Vagina (tissue), 2 donors: ENCODE results near the gene CDH1.

ENCODE experiments used
- POLR2A ChIP-seq, 2 donors: fragments of 450-650 bp; IDR thresholded peaks; one replicate each; pipeline ENCODE4 v1.6.1; 2017; ENCODE audit warnings: antibody characterized with exemption in 2 of 2, mild to moderate bottlenecking in 2 of 2, moderate library complexity in 2 of 2
- POLR2AphosphoS5 ChIP-seq, 2 donors: sonication (generic); formaldehyde crosslinking; IDR thresholded peaks; one replicate each; pipeline ENCODE4 v1.9.0; 2017; ENCODE audit warnings: antibody characterized with exemption in 2 of 2, mild to moderate bottlenecking in 2 of 2, low read depth in 1 of 2; ENCODE audit not compliant: insufficient read depth in 1 of 2
- TF ChIP-seq, protein P1 (sequence below), 3 experiments: fragments of 450-650 bp in 2 of 3; fragments of 200-600 bp in 1 of 3; sonication (generic) in 1 of 3; IDR thresholded peaks; one replicate each; pipeline ENCODE4 v1.5.1; 2017 to 2019; ENCODE audit warnings: antibody characterized with exemption in 3 of 3, mild to moderate bottlenecking in 2 of 3, moderate library complexity in 2 of 3

- TF ChIP-seq, protein P1, sequence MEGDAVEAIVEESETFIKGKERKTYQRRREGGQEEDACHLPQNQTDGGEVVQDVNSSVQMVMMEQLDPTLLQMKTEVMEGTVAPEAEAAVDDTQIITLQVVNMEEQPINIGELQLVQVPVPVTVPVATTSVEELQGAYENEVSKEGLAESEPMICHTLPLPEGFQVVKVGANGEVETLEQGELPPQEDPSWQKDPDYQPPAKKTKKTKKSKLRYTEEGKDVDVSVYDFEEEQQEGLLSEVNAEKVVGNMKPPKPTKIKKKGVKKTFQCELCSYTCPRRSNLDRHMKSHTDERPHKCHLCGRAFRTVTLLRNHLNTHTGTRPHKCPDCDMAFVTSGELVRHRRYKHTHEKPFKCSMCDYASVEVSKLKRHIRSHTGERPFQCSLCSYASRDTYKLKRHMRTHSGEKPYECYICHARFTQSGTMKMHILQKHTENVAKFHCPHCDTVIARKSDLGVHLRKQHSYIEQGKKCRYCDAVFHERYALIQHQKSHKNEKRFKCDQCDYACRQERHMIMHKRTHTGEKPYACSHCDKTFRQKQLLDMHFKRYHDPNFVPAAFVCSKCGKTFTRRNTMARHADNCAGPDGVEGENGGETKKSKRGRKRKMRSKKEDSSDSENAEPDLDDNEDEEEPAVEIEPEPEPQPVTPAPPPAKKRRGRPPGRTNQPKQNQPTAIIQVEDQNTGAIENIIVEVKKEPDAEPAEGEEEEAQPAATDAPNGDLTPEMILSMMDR (IDR thresholded peaks at IDR 0.05): no peak
- TF ChIP-seq POLR2AphosphoS5 (IDR thresholded peaks at IDR 0.05; ENCODE audit: insufficient read depth in 1 of 2, low read depth in 1 of 2) (no peak), POLR2A (IDR thresholded peaks at IDR 0.05) (no peak)
These were observed 13.2 kb downstream of the CDH1 start for GRCh38 chr16:68750193-68750695.
